Measurements from ENCODE around the gene CD1E. TPM values are rescaled to one million over a fixed set of nuclear protein-coding genes. Genes with fewer than 3 reads are reported as not detected.
"Not testable (repeated sequence)": the region's sequence is repeated elsewhere in the genome, so short reads cannot be mapped to it uniquely, and the experiment has no call there.

CD1E gene
- total RNA-seq, 1 donor from 2014 or later = not detected

DNA sequence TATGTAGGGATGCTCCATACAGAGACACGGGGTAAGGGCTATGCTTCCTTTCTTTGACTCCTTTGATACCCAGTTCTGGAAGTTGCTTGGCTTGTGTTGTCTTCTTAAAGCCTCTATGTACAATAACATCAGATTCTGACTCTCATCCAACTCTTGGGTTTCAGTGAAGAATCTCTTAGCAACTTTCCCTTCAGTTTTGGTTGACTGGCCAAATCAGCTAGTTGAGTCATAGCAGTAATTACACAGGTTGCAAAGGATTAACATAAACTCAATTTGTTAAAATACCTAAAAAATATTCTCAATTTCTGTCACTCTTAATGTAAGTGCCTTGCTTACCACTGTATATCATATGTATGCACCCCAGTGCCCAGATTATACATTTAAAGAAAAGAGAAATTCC, 9.2 kb downstream of the CD1E start:
- DNase-seq = no peak

DNA sequence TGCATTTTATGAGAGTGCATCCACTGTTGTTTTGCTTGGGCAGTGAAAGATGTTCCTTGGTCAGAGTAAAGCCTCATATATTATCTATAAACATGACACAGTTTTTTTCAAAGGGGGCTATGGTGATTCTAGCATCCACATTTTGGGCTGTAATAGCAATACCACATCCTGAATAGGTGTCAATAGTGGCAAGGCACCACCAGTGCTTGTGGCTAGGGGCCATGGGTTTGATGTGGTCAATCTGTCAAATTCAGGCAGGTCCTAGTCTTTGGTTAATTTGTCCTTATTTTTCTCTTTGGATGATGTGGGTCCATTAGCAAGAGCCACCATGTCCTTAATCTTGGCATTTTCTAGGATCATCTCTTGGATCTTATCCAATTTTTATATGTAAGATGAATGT, 13.1 kb downstream of the CD1E start:
- no peak for DNase-seq

DNA sequence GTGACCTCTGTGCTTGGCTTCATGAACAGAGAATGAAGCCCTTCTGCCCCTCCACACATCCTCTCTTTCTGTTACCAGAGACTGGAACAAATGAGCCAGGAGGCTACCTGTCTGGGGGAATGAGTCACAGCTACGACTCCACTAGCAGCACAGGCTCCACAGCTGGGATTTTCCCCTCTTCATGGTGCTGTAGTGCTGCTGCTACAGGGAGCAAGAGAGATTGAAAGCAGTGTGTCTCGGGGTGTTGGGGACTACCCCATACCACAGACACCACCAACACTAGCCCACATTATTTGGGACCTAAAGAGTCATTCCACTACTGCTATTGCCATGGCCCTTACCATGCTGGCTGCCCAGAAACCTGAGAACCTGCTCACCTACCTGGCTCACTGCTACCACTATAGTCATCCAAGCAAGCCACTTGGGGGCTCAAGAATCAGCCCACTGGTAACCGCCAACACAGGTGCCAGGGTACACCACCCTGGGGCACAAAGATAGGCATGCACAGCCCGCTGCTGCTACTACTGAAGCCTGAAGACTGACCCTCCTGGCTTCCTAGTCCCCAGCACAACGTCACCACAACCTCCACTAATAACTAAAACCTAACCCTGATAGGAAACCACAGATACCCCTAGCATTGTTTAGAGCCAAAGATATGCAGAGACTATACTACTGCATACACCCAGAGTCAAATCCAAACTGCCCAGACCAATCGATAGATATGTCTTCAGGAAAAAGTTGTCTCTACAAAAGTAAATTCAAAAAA, 17.7 kb downstream of the CD1E start:
- DNase-seq = no peak

DNA sequence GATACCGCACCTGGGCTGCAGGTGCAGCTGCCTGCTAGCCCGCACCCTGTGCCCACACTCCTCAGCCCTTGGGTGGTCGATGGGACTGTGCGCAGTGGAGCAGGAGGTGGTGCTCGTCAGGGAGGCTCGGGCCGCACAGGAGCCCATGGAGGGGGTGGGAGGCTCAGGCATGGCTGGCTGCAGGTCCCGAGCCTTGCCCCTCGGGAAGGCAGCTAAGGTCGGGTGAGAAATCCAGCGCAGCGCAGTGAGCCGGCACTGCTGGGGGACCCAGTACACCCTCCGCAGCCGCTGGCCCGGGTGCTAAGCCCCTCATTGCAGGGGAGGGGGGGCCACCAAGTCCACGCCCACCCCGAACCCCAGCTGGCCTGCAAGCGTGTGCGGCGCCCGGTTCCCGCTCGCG, 20.4 kb downstream of the CD1E start:
- DNase-seq = not testable (repeated sequence)

DNA sequence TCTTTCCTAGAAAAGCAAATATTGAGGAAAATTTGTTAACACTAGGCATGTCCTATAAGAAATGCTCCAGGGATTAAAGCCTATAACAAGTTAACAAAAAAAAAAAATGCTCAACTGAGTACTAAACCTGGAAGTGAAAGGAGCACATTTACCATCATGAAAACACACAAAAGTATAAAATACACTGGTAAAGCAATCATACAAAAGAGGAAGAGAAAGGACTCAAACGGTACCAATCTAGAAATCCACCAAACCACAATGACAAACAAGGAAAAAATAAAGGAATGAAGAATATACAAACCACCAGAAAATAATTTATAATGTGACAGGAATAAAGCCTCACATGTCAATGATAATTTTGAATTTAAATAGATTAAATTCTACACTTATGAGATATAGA, 21.2 kb downstream of the CD1E start:
- no peak for DNase-seq

DNA sequence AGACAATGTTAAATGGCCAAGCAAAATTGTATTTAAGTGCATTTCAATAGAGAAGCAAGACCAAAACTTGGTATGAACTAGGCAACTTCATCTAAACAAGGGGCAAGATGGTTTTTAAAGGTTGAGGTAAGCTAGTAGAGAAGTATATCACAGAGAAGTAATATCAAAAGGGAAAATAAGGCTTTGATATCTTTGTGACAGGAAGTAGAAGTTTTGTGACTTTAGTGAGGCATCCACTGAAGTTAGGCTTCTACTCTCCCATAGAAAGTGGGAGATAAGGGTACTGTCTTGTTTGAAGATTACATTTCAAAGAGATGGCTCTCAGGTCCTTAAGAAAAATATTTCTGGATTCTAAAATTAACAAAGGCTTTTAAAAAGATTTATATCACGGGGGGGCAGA, 36.6 kb downstream of the CD1E start:
- no peak for DNase-seq

DNA sequence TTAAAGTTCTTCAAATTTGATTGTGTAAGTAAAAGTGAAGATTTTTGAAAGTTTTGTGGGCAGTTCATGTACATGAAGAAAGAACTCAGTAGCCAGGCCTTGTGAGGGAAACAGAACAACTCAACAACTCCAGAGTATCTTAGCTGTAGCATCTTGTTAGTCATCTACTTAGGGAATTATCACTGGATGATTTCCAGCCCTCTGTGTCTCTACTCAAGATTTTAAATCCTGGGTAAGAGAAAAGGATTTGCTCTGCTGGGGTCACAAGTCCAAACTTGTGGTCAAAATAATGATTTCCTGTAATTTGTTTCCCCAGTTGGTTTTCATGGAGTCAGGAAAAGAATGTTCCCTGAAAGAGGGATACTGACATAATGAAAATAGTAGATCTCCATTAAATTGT, 37.4 kb downstream of the CD1E start:
- no peak for DNase-seq

DNA sequence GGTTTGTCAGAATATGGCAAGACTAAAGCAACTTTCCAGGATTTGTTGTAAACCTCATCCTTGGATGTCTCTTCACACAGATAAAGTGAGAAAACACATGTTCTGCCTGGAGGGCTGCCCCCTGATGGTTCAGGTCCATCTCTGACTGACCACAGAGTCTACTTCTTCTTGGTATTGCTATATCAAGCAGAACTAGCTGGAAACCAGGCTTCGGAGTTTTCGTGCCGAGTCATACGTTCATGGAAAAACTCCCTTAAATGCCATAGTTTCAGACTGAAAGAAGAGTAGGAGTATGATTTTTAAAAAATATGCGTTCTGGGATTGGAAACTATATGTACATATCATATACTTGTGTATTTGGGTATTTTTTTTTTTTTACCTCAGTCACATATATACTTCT, 39.8 kb downstream of the CD1E start:
- DNase-seq = no peak

DNA sequence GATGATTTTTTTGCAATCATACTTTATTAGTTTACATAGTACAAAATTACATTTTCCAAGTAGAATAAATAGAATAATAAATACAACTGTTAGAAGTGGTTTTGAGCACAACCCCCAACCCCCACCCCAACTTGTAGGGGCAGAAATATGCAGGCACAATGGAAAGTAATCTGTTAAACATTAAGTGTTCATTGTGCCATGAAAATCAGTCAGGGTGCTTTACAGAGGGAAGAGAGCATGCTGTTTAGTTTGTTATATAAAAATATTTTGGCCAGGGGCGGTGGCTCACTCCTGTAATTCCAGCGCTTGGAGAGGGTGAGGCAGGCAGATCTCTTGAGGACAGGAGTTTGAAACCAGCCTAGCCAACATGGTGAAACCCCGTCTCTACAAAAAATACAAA, 43.0 kb downstream of the CD1E start:
- DNase-seq = no peak

DNA sequence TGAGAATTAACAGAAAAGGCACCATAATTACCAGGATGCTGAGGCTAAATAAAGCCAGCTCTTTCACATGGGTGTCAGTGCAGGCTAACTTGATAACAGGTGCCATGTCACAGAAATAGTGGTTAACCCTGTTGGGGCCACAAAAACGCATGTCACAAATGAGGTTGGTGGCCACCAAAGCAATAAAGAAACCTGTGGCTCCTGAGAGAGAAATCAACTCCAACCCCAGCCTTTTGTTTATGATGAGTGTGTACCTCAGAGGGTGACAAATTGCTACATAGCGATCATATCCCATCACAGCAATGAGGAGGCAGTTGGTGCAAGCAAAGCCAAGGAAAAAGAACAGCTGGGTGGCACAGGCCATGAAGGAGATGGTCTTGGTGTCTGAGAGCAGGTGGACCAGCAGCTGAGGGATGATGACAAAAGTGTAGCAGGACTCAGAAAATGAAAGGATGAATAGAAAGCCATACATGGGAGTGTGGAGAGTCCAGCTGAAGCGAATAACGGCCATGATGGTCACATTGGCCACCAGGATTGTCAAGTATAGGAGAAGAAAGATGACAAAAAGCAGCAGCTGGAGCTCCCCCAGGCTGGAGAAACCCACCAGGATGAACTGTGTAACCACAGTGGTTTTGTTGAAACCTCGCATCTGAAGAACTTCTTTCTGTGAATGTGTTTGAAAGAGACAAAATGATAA, 45.3 kb downstream of the CD1E start, which contains the start of gene OR10T2:
Gene OR10T2, minus strand, starts transcription at position 649 of the 697 bp plus-strand sequence. Its CDS starts 0 bp downstream, at position 649.
- no peak for DNase-seq

DNA sequence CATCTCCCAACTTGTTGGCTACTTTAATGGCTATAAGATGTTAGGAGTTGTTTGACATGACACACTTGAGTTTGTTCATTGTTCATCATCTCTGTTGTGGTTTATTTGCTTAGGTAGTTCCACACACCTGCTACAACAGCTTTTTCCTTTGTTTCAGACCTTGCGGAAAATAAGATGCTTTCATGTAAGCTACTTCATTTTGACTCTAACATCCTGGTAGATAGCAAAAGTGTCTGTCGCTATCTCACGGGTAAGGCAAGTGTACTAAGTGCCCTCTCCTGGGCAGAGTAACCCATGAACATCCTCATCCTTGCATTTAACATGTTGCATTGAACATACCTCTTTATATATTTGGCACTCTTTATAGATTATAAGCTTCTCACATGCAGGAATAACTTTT, 47.2 kb downstream of the CD1E start:
- DNase-seq = no peak

DNA sequence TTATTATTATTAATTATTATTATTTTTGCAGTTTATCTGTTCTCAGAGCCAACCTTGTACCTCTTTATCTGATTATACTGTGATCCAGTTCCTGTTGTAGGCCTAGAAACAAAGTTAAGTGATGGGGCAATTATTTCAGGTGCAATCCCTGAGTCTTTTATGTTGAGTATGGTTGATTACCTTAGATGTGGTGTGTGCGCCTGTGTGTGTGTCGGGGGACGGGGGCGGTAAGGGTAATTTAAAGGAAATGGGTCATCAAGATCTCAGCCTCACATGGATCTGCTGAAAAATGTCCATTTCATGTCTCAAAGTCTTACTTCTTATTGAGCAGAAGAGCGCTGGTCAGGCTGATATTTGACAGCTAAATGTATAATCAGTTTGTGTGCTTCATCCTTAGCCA, 53.4 kb downstream of the CD1E start:
- DNase-seq = no peak

Other genes with a start within 250 kb of the CD1E start
- 1.8 TPM for gene CD1D, start 173.0 kb upstream of the CD1E start, total RNA-seq
- gene CD1A, start 99.5 kb upstream of the CD1E start, total RNA-seq = not detected
- gene CD1C, start 64.0 kb upstream of the CD1E start, total RNA-seq = 1.9 TPM
- not detected for gene CD1B, start 22.4 kb upstream of the CD1E start, total RNA-seq
- not detected for gene OR10T2, start 45.6 kb downstream of the CD1E start, total RNA-seq
- not detected for gene OR10K2, start 72.3 kb downstream of the CD1E start, total RNA-seq
- not detected for gene OR10K1, start 107.9 kb downstream of the CD1E start, total RNA-seq
- gene OR10R2, start 118.3 kb downstream of the CD1E start, total RNA-seq = not detected
- gene OR6Y1, start 200.5 kb downstream of the CD1E start, total RNA-seq = not detected
- not detected for gene OR6P1, start 216.7 kb downstream of the CD1E start, total RNA-seq
- gene OR10X1, start 226.0 kb downstream of the CD1E start, total RNA-seq = not detected